Smooth muscle cell (in vitro differentiated cells): ENCODE results near the gene ATP2C1. TPM values are rescaled to one million over a fixed set of nuclear protein-coding genes. Genes with fewer than 3 reads are reported as not detected.

Source experiments
- DNase-seq: peaks from one replicate; lab custom pipeline; 2025; ENCODE audit not compliant: unreplicated experiment; lab: John Stamatoyannopoulos, UW
- H2AFZ ChIP-seq: fragments of 200-600 bp; sonication (generic); 2 replicates; pipeline ENCODE4 v1.6.0; 2016; ENCODE audit warnings: antibody characterized with exemption, low read depth, mild to moderate bottlenecking
- H3F3A ChIP-seq: fragments of 200-600 bp; sonication (generic); 2 replicates; pipeline ENCODE4 v1.6.0; 2017; ENCODE audit warnings: antibody characterized with exemption, low read depth
- H3K27ac ChIP-seq: fragments of 200-600 bp; sonication (generic); 2 replicates; pipeline ENCODE4 v1.5.1; 2016; ENCODE audit warnings: low read depth, mild to moderate bottlenecking
- H3K27me3 ChIP-seq: fragments of 200-600 bp; sonication (generic); 2 replicates; pipeline ENCODE4 v1.6.1; 2016; ENCODE audit warnings: low read depth, mild to moderate bottlenecking
- H3K36me3 ChIP-seq: fragments of 200-600 bp; sonication (generic); 2 replicates; pipeline ENCODE4 v1.5.1; 2016; ENCODE audit warnings: low read depth
- H3K4me1 ChIP-seq: fragments of 200-600 bp; sonication (generic); 2 replicates; pipeline ENCODE4 v1.5.1; 2016; ENCODE audit warnings: low read depth
- H3K4me2 ChIP-seq: fragments of 200-600 bp; sonication (generic); 2 replicates; pipeline ENCODE4 v1.6.0; 2016; ENCODE audit warnings: mild to moderate bottlenecking
- H3K4me3 ChIP-seq: fragments of 200-600 bp; sonication (generic); 2 replicates; pipeline ENCODE4 v1.5.1; 2016; ENCODE audit warnings: mild to moderate bottlenecking
- H3K79me2 ChIP-seq: fragments of 200-600 bp; sonication (generic); 2 replicates; pipeline ENCODE4 v1.6.0; 2016; ENCODE audit warnings: low read depth, mild to moderate bottlenecking
- H3K9ac ChIP-seq: fragments of 200-600 bp; sonication (generic); 2 replicates; pipeline ENCODE4 v1.6.0; 2016; ENCODE audit warnings: low read depth
- H3K9me3 ChIP-seq: fragments of 200-600 bp; sonication (generic); replicated peaks from 2 replicates; pipeline ENCODE4 v1.5.1; 2016; ENCODE audit warnings: low read depth
- H4K20me1 ChIP-seq: fragments of 200-600 bp; sonication (generic); 2 replicates; pipeline ENCODE4 v1.6.0; 2016; ENCODE audit warnings: low read depth
- WGBS: methylation state at CpG from one replicate; pipeline ENCODE4 v1.1.7; 2016; ENCODE audit warnings: low lambda C conversion rate; 5-methylcytosine and 5-hydroxymethylcytosine counted together
- polyA plus RNA-seq: library from polyadenylated mRNA; unstranded; fragments of >200 nt; fragmentation: Nextera tagmentation; extraction: Ambion mirVana; gene quantifications from 2 replicates; pipeline ENCODE4 v1.2.1, GENCODE V29; 2016
- total RNA-seq: library from RNA; depleted of rRNA; stranded (reverse); fragments of >200 nt; gene quantifications from 2 replicates; pipeline ENCODE4 v1.2.3, GENCODE V29; 2014
- TF ChIP-seq, protein P1 (sequence below): fragments of 200-600 bp; sonication (generic); IDR thresholded peaks from 2 replicates; pipeline ENCODE4 v1.5.1; 2017; ENCODE audit warnings: borderline replicate concordance, mild to moderate bottlenecking, antibody characterized with exemption; ENCODE audit not compliant: insufficient read depth, poor library complexity, severe bottlenecking

ATP2C1 gene
- total and polyA plus RNA-seq, 2 experiments from 2014 or later, result 36.0 to 85.9 TPM

DNA sequence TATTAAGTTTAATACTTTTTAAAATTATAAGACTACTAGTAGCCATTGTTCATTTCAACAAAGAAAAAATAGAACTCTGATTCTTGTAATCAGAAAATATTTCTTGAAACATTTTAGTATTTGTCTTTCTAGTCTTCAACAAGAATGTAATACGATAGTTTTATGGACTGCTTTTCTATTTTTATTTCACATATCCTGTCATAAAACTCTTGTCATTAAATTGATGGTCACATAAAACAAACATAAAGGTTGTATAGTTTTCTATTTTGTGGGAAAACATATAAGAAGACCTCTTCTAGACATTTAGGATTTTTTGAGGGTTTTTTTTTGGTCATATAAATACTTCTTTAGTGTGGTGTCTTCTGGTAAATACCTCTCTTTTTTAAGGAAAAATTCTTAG, 62.4 kb downstream of the ATP2C1 start:
- no peak for DNase-seq
- H3F3A ChIP-seq, result no peaks in the 10 kb centered on the region
- no peaks in the 10 kb centered on the region for H3K79me2 ChIP-seq
- no peaks in the 10 kb centered on the region for H3K4me1 ChIP-seq
- H3K27me3 ChIP-seq, result no peaks in the 10 kb centered on the region
- H2AFZ ChIP-seq, result no peak overlapping the region
- no peak overlapping the region for H3K4me2 ChIP-seq
- no peak overlapping the region for H3K27ac ChIP-seq
- H3K36me3 ChIP-seq, result peaks cover 26% of the 10 kb centered on the region
- no peak overlapping the region for H3K9ac ChIP-seq
- 88% methylated on average over 1 of the region's 1 CpG for WGBS
- H3K9me3 ChIP-seq, result no peaks in the 10 kb centered on the region
- H4K20me1 ChIP-seq, result no peaks in the 10 kb centered on the region
- TF ChIP-seq, protein P1, sequence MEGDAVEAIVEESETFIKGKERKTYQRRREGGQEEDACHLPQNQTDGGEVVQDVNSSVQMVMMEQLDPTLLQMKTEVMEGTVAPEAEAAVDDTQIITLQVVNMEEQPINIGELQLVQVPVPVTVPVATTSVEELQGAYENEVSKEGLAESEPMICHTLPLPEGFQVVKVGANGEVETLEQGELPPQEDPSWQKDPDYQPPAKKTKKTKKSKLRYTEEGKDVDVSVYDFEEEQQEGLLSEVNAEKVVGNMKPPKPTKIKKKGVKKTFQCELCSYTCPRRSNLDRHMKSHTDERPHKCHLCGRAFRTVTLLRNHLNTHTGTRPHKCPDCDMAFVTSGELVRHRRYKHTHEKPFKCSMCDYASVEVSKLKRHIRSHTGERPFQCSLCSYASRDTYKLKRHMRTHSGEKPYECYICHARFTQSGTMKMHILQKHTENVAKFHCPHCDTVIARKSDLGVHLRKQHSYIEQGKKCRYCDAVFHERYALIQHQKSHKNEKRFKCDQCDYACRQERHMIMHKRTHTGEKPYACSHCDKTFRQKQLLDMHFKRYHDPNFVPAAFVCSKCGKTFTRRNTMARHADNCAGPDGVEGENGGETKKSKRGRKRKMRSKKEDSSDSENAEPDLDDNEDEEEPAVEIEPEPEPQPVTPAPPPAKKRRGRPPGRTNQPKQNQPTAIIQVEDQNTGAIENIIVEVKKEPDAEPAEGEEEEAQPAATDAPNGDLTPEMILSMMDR, result no peak
- H3K4me3 ChIP-seq, result no peak overlapping the region

- DNase-seq, result no peak
- Histone ChIP-seq H3K9ac (no peak overlapping the region), H3K27ac (no peak overlapping the region), H4K20me1 (no peaks in the 10 kb centered on the region), H3K27me3 (no peaks in the 10 kb centered on the region), H3K4me2 (no peak overlapping the region), H2AFZ (no peak overlapping the region), H3K4me3 (no peak overlapping the region), H3K9me3 (no peaks in the 10 kb centered on the region), H3K79me2 (no peaks in the 10 kb centered on the region), H3K4me1 (no peaks in the 10 kb centered on the region), H3F3A (no peaks in the 10 kb centered on the region), H3K36me3 (peaks cover 30% of the 10 kb centered on the region)
- TF ChIP-seq, protein P1, result no peak
- 98% methylated on average over 3 of the region's 3 CpGs for WGBS
These were observed 62.8 kb downstream of the ATP2C1 start for GRCh38 chr3:130956721-130957120.

GRCh38 chr3:130960139-130960795, 66.4 kb downstream of the ATP2C1 start:
- H3K9ac ChIP-seq, result no peak overlapping the region
- peaks cover 32% of the 10 kb centered on the region for H3K36me3 ChIP-seq
- WGBS, result 90% methylated on average over 5 of the region's 5 CpGs
- H3F3A ChIP-seq, result no peaks in the 10 kb centered on the region
- DNase-seq, result no peak
- H3K4me1 ChIP-seq, result peaks cover 24% of the 10 kb centered on the region
- H3K79me2 ChIP-seq, result no peaks in the 10 kb centered on the region
- H3K27me3 ChIP-seq, result no peaks in the 10 kb centered on the region
- no peaks in the 10 kb centered on the region for H3K9me3 ChIP-seq
- H4K20me1 ChIP-seq, result no peaks in the 10 kb centered on the region
- H3K4me2 ChIP-seq, result peak overlapping the region; percentile 43
- H3K4me3 ChIP-seq, result no peak overlapping the region
- H2AFZ ChIP-seq, result no peak overlapping the region
- TF ChIP-seq, protein P1, result no peak
- peak overlapping the region; percentile 45 for H3K27ac ChIP-seq

DNA sequence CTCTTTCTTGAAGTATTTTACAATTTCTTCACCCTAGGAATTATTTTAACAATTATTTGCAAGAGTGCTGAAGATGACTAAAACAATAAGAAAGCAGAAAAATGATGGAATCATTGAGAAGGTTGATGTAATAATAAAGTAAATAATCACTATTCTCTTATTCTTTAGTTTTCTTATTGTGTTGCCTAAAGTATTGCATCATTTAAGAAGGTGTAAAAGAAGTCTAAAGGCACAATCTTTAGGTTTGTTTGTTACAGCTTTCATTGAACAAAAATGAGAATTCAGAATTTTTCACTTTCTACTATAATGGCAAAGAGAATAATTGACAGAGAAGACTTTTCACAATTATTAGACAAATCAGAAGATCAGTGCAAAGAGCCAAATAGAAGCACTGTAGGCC, 67.6 kb downstream of the ATP2C1 start:
- Histone ChIP-seq H2AFZ (no peak overlapping the region), H3K4me2 (no peak overlapping the region), H4K20me1 (no peaks in the 10 kb centered on the region), H3K4me3 (no peak overlapping the region), H3K36me3 (peaks cover 28% of the 10 kb centered on the region), H3K9ac (no peak overlapping the region), H3K27ac (no peak overlapping the region), H3K79me2 (no peaks in the 10 kb centered on the region), H3F3A (no peaks in the 10 kb centered on the region), H3K4me1 (peaks cover 24% of the 10 kb centered on the region), H3K27me3 (no peaks in the 10 kb centered on the region), H3K9me3 (no peaks in the 10 kb centered on the region)
- TF ChIP-seq, protein P1, result no peak
- DNase-seq, result no peak
